ENCODE measurements around the gene TRPT1.

TRPT1 gene

DNA sequence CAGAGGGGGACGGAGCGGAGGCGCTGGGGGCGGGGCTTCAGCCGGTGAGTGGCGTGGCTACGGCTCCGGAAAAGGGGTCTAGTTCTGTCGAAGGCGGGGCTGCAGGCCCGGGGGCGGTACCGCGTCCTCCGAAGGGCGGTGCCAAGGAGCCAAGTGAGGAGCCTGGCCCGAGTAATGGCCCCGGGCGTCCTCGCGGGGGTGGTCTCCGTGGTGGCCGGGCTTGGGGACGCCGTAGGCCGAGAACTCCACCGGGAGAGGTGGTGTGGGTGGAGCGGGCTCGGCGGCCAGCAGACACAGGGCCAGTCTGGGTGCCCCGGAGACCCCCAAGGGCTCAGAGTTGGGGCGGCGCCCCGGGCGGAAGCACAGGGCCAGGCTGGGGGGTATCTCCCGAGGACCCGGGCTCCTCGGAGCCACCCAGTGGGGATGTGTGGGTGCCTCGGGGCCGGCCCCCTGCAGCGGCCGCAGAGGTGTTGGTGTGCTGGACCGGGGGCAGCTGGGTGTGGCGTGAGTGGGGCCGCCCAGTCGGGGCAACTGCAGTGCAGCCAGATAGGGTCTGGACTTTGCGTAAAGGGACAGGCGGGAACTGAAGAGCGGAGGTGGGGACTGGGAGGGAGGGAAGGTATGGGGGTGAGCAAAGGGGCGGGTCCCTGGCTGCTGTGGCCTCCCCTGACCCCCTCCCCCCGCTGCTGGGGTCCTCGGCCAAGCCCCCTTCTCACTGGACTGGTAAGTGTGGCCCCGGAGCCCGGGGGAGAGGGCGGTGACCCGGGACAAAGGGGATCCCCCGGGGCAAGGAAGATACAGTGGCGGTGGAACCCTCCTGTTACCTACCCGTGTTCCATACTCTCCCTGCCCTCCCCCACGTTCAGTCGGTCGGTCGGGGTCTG, 15.7 kb upstream of the TRPT1 start (continued):
- TF ChIP-seq, protein P1, sequence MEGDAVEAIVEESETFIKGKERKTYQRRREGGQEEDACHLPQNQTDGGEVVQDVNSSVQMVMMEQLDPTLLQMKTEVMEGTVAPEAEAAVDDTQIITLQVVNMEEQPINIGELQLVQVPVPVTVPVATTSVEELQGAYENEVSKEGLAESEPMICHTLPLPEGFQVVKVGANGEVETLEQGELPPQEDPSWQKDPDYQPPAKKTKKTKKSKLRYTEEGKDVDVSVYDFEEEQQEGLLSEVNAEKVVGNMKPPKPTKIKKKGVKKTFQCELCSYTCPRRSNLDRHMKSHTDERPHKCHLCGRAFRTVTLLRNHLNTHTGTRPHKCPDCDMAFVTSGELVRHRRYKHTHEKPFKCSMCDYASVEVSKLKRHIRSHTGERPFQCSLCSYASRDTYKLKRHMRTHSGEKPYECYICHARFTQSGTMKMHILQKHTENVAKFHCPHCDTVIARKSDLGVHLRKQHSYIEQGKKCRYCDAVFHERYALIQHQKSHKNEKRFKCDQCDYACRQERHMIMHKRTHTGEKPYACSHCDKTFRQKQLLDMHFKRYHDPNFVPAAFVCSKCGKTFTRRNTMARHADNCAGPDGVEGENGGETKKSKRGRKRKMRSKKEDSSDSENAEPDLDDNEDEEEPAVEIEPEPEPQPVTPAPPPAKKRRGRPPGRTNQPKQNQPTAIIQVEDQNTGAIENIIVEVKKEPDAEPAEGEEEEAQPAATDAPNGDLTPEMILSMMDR (tag by site-specific recombination; IDR thresholded peaks at IDR 0.05), result peak; percentile 42; the same call in 1 of the 2 replicates
- TF ChIP-seq ZNF777 (tag by site-specific recombination; IDR thresholded peaks at IDR 0.05; ENCODE audit: borderline replicate concordance) (no peak), ZSCAN30 (tag by site-specific recombination; IDR thresholded peaks at IDR 0.05) (no peak), ZNF664 (tag by site-specific recombination; IDR thresholded peaks at IDR 0.05) (no peak), ZEB2 (tag by site-specific recombination; IDR thresholded peaks at IDR 0.05) (no peak), ZNF423 (tag by site-specific recombination; IDR thresholded peaks at IDR 0.05) (peak; percentile 80), YY1 (tag by site-specific recombination; IDR thresholded peaks at IDR 0.05) (peak; percentile 19; the same call in 1 of the 2 replicates), ZNF394 (tag by site-specific recombination; IDR thresholded peaks at IDR 0.05; ENCODE audit: borderline replicate concordance) (no peak), GLIS2 (tag by site-specific recombination; IDR thresholded peaks at IDR 0.05) (peak; percentile 99), ZSCAN16 (tag by site-specific recombination; IDR thresholded peaks at IDR 0.05) (no peak), WT1 (tag by site-specific recombination; IDR thresholded peaks at IDR 0.05) (peak; percentile 25; the same call in 1 of the 2 replicates), ZNF121 (tag by site-specific recombination; IDR thresholded peaks at IDR 0.05) (no peak), ZNF366 (tag by site-specific recombination; conservative IDR thresholded peaks at IDR 0.05) (peak; percentile 52; the same call in 1 of the 2 replicates), ZNF138 (tag by site-specific recombination; IDR thresholded peaks at IDR 0.05; ENCODE audit: borderline replicate concordance) (no peak), ZNF350 (tag by site-specific recombination; IDR thresholded peaks at IDR 0.05) (no peak), TCF7L2 (IDR thresholded peaks at IDR 0.05; ENCODE audit: borderline replicate concordance, low read depth, low read length) (no peak), ZBTB20 (tag by site-specific recombination; IDR thresholded peaks at IDR 0.05) (peak; percentile 55), ZNF266 (tag by site-specific recombination; IDR thresholded peaks at IDR 0.05; ENCODE audit: low read depth) (no peak), ZNF416 (tag by site-specific recombination; IDR thresholded peaks at IDR 0.05) (no peak), TRIM28 (IDR thresholded peaks at IDR 0.05; ENCODE audit: borderline replicate concordance, low read length) (no peak), ZNF335 (tag by site-specific recombination; conservative IDR thresholded peaks at IDR 0.05) (peak; percentile 83), ZNF184 (tag by site-specific recombination; IDR thresholded peaks at IDR 0.05) (no peak), GLI4 (tag by site-specific recombination; IDR thresholded peaks at IDR 0.05) (no peak)
- TF ChIP-seq, protein P2, sequence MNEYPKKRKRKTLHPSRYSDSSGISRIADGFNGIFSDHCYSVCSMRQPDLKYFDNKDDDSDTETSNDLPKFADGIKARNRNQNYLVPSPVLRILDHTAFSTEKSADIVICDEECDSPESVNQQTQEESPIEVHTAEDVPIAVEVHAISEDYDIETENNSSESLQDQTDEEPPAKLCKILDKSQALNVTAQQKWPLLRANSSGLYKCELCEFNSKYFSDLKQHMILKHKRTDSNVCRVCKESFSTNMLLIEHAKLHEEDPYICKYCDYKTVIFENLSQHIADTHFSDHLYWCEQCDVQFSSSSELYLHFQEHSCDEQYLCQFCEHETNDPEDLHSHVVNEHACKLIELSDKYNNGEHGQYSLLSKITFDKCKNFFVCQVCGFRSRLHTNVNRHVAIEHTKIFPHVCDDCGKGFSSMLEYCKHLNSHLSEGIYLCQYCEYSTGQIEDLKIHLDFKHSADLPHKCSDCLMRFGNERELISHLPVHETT (tag by site-specific recombination; IDR thresholded peaks at IDR 0.05), result no peak
- TF ChIP-seq, protein P3, sequence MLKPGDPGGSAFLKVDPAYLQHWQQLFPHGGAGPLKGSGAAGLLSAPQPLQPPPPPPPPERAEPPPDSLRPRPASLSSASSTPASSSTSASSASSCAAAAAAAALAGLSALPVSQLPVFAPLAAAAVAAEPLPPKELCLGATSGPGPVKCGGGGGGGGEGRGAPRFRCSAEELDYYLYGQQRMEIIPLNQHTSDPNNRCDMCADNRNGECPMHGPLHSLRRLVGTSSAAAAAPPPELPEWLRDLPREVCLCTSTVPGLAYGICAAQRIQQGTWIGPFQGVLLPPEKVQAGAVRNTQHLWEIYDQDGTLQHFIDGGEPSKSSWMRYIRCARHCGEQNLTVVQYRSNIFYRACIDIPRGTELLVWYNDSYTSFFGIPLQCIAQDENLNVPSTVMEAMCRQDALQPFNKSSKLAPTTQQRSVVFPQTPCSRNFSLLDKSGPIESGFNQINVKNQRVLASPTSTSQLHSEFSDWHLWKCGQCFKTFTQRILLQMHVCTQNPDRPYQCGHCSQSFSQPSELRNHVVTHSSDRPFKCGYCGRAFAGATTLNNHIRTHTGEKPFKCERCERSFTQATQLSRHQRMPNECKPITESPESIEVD (tag by site-specific recombination; IDR thresholded peaks at IDR 0.05), result no peak
- TF ChIP-seq, protein P4, sequence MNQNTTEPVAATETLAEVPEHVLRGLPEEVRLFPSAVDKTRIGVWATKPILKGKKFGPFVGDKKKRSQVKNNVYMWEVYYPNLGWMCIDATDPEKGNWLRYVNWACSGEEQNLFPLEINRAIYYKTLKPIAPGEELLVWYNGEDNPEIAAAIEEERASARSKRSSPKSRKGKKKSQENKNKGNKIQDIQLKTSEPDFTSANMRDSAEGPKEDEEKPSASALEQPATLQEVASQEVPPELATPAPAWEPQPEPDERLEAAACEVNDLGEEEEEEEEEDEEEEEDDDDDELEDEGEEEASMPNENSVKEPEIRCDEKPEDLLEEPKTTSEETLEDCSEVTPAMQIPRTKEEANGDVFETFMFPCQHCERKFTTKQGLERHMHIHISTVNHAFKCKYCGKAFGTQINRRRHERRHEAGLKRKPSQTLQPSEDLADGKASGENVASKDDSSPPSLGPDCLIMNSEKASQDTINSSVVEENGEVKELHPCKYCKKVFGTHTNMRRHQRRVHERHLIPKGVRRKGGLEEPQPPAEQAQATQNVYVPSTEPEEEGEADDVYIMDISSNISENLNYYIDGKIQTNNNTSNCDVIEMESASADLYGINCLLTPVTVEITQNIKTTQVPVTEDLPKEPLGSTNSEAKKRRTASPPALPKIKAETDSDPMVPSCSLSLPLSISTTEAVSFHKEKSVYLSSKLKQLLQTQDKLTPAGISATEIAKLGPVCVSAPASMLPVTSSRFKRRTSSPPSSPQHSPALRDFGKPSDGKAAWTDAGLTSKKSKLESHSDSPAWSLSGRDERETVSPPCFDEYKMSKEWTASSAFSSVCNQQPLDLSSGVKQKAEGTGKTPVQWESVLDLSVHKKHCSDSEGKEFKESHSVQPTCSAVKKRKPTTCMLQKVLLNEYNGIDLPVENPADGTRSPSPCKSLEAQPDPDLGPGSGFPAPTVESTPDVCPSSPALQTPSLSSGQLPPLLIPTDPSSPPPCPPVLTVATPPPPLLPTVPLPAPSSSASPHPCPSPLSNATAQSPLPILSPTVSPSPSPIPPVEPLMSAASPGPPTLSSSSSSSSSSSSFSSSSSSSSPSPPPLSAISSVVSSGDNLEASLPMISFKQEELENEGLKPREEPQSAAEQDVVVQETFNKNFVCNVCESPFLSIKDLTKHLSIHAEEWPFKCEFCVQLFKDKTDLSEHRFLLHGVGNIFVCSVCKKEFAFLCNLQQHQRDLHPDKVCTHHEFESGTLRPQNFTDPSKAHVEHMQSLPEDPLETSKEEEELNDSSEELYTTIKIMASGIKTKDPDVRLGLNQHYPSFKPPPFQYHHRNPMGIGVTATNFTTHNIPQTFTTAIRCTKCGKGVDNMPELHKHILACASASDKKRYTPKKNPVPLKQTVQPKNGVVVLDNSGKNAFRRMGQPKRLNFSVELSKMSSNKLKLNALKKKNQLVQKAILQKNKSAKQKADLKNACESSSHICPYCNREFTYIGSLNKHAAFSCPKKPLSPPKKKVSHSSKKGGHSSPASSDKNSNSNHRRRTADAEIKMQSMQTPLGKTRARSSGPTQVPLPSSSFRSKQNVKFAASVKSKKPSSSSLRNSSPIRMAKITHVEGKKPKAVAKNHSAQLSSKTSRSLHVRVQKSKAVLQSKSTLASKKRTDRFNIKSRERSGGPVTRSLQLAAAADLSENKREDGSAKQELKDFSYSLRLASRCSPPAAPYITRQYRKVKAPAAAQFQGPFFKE (tag by site-specific recombination; IDR thresholded peaks at IDR 0.05; ENCODE audit: borderline replicate concordance), result no peak
- TF ChIP-seq, protein P5, sequence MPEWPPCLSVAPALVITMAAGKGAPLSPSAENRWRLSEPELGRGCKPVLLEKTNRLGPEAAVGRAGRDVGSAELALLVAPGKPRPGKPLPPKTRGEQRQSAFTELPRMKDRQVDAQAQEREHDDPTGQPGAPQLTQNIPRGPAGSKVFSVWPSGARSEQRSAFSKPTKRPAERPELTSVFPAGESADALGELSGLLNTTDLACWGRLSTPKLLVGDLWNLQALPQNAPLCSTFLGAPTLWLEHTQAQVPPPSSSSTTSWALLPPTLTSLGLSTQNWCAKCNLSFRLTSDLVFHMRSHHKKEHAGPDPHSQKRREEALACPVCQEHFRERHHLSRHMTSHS (tag by site-specific recombination; IDR thresholded peaks at IDR 0.05), result no peak

Data from HEK293 (cell line).